ENCODE measurements around the gene ATP7A. TPM values are rescaled to one million over a fixed set of nuclear protein-coding genes. Genes with fewer than 3 reads are reported as not detected.
A peak's percentile ranks its signal among the peaks of the same experiment; 100 is the strongest.

Gene ATP7A
- total RNA-seq, 1 donor from 2014 or later = 16.2 TPM

DNA sequence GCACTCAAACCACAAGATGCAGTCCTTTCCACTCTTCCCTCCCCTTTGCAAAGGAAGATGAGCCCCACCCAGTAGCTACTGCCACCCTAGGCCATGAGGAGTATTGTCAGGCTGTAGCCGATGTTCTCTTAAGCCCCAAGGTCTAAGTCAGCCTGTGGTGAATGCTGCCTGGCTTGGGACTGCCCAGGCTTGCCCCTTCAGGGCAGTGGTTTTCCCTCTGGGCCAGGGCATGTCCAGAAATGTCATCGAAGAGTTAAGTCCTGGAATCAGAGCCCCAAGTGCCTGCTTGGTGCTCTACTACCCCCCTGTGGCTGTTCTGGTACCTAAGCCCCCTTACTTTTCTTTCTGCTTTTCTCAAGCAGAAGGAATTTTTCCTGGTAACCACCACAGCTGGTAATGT is 181.8 kb downstream of the ATP7A start:
- no peak overlapping the region for H3K27ac Mint-ChIP-seq (ENCODE audit: unreplicated experiment)
- no peak for DNase-seq (ENCODE audit: extremely low spot score, unreplicated experiment)

GRCh38 chrX:78098108-78098507 is 187.6 kb downstream of the ATP7A start:
- DNase-seq (ENCODE audit: extremely low spot score, unreplicated experiment) = no peak
- Mint-ChIP-seq H3K27me3 (ENCODE audit: unreplicated experiment) (peaks cover 5% of the 10 kb centered on the region), H3K4me3 (ENCODE audit: unreplicated experiment) (no peak overlapping the region), H3K4me1 (ENCODE audit: unreplicated experiment) (no peaks in the 10 kb centered on the region), H3K27ac (ENCODE audit: unreplicated experiment) (no peak overlapping the region), H3K9me3 (ENCODE audit: unreplicated experiment) (peaks cover 9% of the 10 kb centered on the region), H3K36me3 (ENCODE audit: unreplicated experiment) (no peaks in the 10 kb centered on the region)
- TF ChIP-seq, protein P1, sequence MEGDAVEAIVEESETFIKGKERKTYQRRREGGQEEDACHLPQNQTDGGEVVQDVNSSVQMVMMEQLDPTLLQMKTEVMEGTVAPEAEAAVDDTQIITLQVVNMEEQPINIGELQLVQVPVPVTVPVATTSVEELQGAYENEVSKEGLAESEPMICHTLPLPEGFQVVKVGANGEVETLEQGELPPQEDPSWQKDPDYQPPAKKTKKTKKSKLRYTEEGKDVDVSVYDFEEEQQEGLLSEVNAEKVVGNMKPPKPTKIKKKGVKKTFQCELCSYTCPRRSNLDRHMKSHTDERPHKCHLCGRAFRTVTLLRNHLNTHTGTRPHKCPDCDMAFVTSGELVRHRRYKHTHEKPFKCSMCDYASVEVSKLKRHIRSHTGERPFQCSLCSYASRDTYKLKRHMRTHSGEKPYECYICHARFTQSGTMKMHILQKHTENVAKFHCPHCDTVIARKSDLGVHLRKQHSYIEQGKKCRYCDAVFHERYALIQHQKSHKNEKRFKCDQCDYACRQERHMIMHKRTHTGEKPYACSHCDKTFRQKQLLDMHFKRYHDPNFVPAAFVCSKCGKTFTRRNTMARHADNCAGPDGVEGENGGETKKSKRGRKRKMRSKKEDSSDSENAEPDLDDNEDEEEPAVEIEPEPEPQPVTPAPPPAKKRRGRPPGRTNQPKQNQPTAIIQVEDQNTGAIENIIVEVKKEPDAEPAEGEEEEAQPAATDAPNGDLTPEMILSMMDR (IDR thresholded peaks at IDR 0.05) = no peak

More for the DNA sequence above, 181.8 kb downstream of the ATP7A start:
- Mint-ChIP-seq H3K4me1 (ENCODE audit: unreplicated experiment) (no peaks in the 10 kb centered on the region), H3K36me3 (ENCODE audit: unreplicated experiment) (no peaks in the 10 kb centered on the region), H3K4me3 (ENCODE audit: unreplicated experiment) (no peak overlapping the region), H3K9me3 (ENCODE audit: unreplicated experiment) (peaks cover 12% of the 10 kb centered on the region), H3K27me3 (ENCODE audit: unreplicated experiment) (peaks cover 9% of the 10 kb centered on the region)
- TF ChIP-seq, protein P1 (IDR thresholded peaks at IDR 0.05) = peak; percentile 54

Other genes starting within 250 kb of the ATP7A start
- 102 and 103 TPM in 2 replicates for gene ATRX, start 124.5 kb upstream of the ATP7A start, total RNA-seq
- 66.8 and 74.6 TPM in 2 replicates for gene MAGT1, start 15.3 kb upstream of the ATP7A start, total RNA-seq
- 178 and 197 TPM in 2 replicates for gene COX7B, start 11.2 kb upstream of the ATP7A start, total RNA-seq
- gene PGAM4, start 58.9 kb downstream of the ATP7A start, total RNA-seq = not detected in 2 replicates
- 157 and 166 TPM in 2 replicates for gene PGK1, start 193.6 kb downstream of the ATP7A start, total RNA-seq
- 16.9 and 19.9 TPM in 2 replicates for gene TAF9B, start 229.0 kb downstream of the ATP7A start, total RNA-seq